Neuronal stem cell (in vitro differentiated cells): ENCODE data around the gene SV2B.

ENCODE experiments used
- DNase-seq: peaks from one replicate; pipeline ENCODE4 v3.0.0-alpha.2; 2013; ENCODE audit warnings: low spot score
- H2AFZ ChIP-seq: one replicate; pipeline ENCODE4 v1.6.1; 2013; ENCODE audit warnings: mild to moderate bottlenecking, low read length, inconsistent platforms
- H2AK5ac ChIP-seq: 2 replicates; pipeline ENCODE4 v1.6.1; 2013; ENCODE audit warnings: low read depth, mild to moderate bottlenecking, inconsistent platforms, low read length, moderate library complexity, mixed read lengths
- H2BK120ac ChIP-seq: 2 replicates; pipeline ENCODE4 v1.6.1; 2013; ENCODE audit warnings: low read depth, mild to moderate bottlenecking, inconsistent platforms, low read length, moderate library complexity, mixed read lengths
- H2BK12ac ChIP-seq: one replicate; pipeline ENCODE4 v1.6.1; 2013; ENCODE audit warnings: low read length, inconsistent platforms
- H2BK15ac ChIP-seq: 2 replicates; pipeline ENCODE4 v1.6.1; 2013; ENCODE audit warnings: mild to moderate bottlenecking, low read length, inconsistent platforms, mixed read lengths
- H2BK5ac ChIP-seq: one replicate; pipeline ENCODE4 v1.6.1; 2013; ENCODE audit warnings: inconsistent platforms, mild to moderate bottlenecking, low read length, moderate library complexity
- H3K14ac ChIP-seq: one replicate; pipeline ENCODE4 v1.6.1; 2013; ENCODE audit warnings: low read length, inconsistent platforms
- H3K18ac ChIP-seq: 2 replicates; pipeline ENCODE4 v1.6.1; 2013; ENCODE audit warnings: low read length, inconsistent platforms
- H3K23ac ChIP-seq: 2 replicates; pipeline ENCODE4 v1.6.1; 2013; ENCODE audit warnings: low read depth, mild to moderate bottlenecking, mixed read lengths, low read length, inconsistent platforms; ENCODE audit not compliant: poor library complexity
- H3K27ac ChIP-seq: replicated peaks from 3 replicates; pipeline ENCODE4 v1.5.1; 2013; ENCODE audit warnings: low read length, inconsistent platforms
- H3K27me3 ChIP-seq, 3 experiments: 2 replicates each; pipeline ENCODE4 v1.6.1; 2013; ENCODE audit warnings: low read length in 3 of 3, mild to moderate bottlenecking in 2 of 3, inconsistent platforms in 1 of 3, low read depth in 1 of 3, mixed read lengths in 1 of 3, moderate library complexity in 1 of 3; ENCODE audit not compliant: control insufficient read depth in 3 of 3, insufficient read depth in 3 of 3
- H3K36me3 ChIP-seq, 2 donors: replicated peaks in 1 of 2; 2 replicates each; pipeline ENCODE4 v1.6.1; 2013; ENCODE audit warnings: low read length in 2 of 2; ENCODE audit not compliant: control insufficient read depth in 2 of 2, insufficient read depth in 2 of 2
- H3K4ac ChIP-seq: 2 replicates; pipeline ENCODE4 v1.6.1; 2013; ENCODE audit warnings: inconsistent platforms, mild to moderate bottlenecking, low read length, moderate library complexity
- H3K4me1 ChIP-seq, 2 donors: 1 replicate in 1 of 2; 2 replicates in 1 of 2; pipeline ENCODE4 v1.6.1; 2013; ENCODE audit warnings: low read length in 2 of 2, low read depth in 1 of 2; ENCODE audit not compliant: control insufficient read depth in 2 of 2, insufficient read depth in 1 of 2
- H3K4me2 ChIP-seq: one replicate; pipeline ENCODE4 v1.6.1; 2013; ENCODE audit warnings: mild to moderate bottlenecking, low read length, inconsistent platforms; ENCODE audit not compliant: insufficient read depth, poor library complexity, severe bottlenecking
- H3K4me3 ChIP-seq, 2 donors: 2 replicates each; pipeline ENCODE4 v1.5.1; 2013; ENCODE audit warnings: low read length in 2 of 2, mild to moderate bottlenecking in 2 of 2, inconsistent platforms in 1 of 2, moderate library complexity in 1 of 2
- H3K79me1 ChIP-seq: one replicate; pipeline ENCODE4 v1.6.1; 2013; ENCODE audit warnings: low read depth, mild to moderate bottlenecking, inconsistent platforms, low read length, moderate library complexity
- H3K9ac ChIP-seq: one replicate; pipeline ENCODE4 v1.6.1; 2013; ENCODE audit warnings: mild to moderate bottlenecking, low read depth, low read length, inconsistent platforms; ENCODE audit not compliant: poor library complexity
- H3K9me3 ChIP-seq, 2 donors: replicated peaks in 1 of 2; 2 replicates each; pipeline versions ENCODE3 to v1.6.1; 2013; ENCODE audit warnings: low read length in 2 of 2, mild to moderate bottlenecking in 2 of 2, inconsistent platforms in 1 of 2, low read depth in 1 of 2, mixed read lengths in 1 of 2, moderate library complexity in 1 of 2; ENCODE audit not compliant: control insufficient read depth in 2 of 2, insufficient read depth in 1 of 2
- H4K8ac ChIP-seq: one replicate; pipeline ENCODE4 v1.6.1; 2013; ENCODE audit warnings: low read depth, mild to moderate bottlenecking, inconsistent platforms, low read length, moderate library complexity
- H4K91ac ChIP-seq: one replicate; pipeline ENCODE4 v1.6.1; 2013; ENCODE audit warnings: low read length, low read depth, mild to moderate bottlenecking, inconsistent platforms; ENCODE audit not compliant: poor library complexity
- WGBS, 2 donors: extraction: QIAGEN DNeasy Blood & Tissue Kit; methylation state at CpG; one replicate each; pipeline ENCODE4 v1.1.7; 2013; ENCODE audit warnings: missing lambda C conversion rate in 2 of 2, mixed read lengths in 1 of 2; ENCODE audit not compliant: insufficient read length in 2 of 2, insufficient replicate concordance in 1 of 2; ENCODE audit errors: extremely low coverage in 2 of 2; 5-methylcytosine and 5-hydroxymethylcytosine counted together

Gene SV2B

DNA sequence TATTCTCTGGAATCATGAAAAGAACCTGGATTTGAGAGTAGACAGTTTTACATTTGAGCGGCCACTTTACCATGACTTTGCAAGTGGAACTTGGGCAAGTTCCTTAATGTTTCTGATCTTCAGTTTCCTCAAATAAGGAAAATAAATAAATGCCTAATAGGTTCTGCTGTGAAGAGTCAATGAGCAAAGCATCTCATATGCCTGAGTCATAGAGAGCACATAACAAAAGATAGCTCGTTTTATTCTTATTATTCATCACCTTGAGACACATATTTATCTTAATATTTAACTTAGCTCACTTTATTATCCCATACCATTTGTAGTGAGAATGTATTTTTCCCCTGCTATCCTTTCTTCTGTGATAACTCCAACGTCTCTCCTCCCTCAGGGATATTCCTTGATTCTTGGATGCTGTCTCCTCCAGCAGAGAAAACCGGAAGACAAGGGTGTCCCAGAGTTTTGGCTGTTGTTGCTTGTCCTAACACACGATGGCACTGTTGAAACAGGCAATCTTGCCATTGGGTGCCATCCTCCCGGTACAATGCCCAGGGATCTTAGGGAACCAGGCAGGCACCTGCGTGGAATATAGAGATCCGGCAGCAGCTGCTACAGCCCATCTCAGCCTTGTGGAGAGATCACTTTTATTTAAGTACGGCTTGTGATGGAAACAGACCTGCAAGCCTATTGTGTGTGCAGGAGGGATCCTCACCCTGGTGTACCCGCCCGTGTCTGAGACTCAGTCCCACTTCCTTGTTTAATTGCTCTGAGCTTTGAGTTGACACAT, 44.3 kb upstream of the SV2B start:
- H3K4ac ChIP-seq, result no peak overlapping the region
- no peak overlapping the region for H3K4me3 ChIP-seq
- no peak overlapping the region for H2BK5ac ChIP-seq
- H2AFZ ChIP-seq, result no peak overlapping the region
- H3K79me1 ChIP-seq, result no peaks in the 10 kb centered on the region
- H2BK120ac ChIP-seq, result no peak overlapping the region
- no peak overlapping the region for H3K18ac ChIP-seq
- no peak overlapping the region for H3K27ac ChIP-seq
- H3K9ac ChIP-seq, result no peak overlapping the region
- no peaks in the 10 kb centered on the region for H3K36me3 ChIP-seq
- no peak overlapping the region for H2AK5ac ChIP-seq
- H4K8ac ChIP-seq, result no peak overlapping the region
- H4K91ac ChIP-seq, result no peak overlapping the region
- H3K14ac ChIP-seq, result no peak overlapping the region
- no peaks in the 10 kb centered on the region for H3K9me3 ChIP-seq
- no peak overlapping the region for H2BK15ac ChIP-seq
- DNase-seq, result peak; percentile 67
- no CpG with 5 or more reads among the region's 11 CpGs for WGBS, 2 donors
- no peak overlapping the region for H2BK12ac ChIP-seq
- no peak overlapping the region for H3K4me2 ChIP-seq
- H3K27me3 ChIP-seq, result peaks cover 0 to 8% (median 0%) of the 10 kb centered on the region in 3 experiments
- no peaks in the 10 kb centered on the region for H3K4me1 ChIP-seq
- no peak overlapping the region for H3K23ac ChIP-seq

DNA sequence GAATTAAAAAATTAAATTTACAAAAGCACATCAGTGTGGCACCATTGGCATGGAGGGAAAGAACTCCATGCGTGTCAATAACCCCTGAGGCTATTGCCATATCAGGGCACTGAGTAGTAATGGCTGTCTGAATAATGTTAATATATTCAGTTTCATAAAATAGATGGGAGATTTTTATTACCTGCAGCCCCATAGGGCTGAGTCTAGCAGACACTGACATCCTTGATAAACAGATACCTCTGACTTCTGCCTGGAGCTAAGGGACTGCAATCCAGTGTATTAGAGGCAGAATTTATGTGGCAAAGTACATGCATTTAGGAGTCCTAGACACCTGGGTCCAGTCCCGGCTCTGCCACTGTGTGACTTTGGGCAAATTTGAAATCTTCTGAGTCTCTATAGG, 38.8 kb upstream of the SV2B start:
- H3K4me1 ChIP-seq, result peaks cover 0 to 3% of the 10 kb centered on the region in 2 donors
- H2BK12ac ChIP-seq, result no peak overlapping the region
- no peak overlapping the region for H3K18ac ChIP-seq
- no peak overlapping the region for H2AK5ac ChIP-seq
- H2AFZ ChIP-seq, result no peak overlapping the region
- H3K27me3 ChIP-seq, result no peaks in the 10 kb centered on the region
- no CpG with 5 or more reads among the region's 2 CpGs for WGBS, 2 donors
- H3K9me3 ChIP-seq, result peaks cover 0 to 5% of the 10 kb centered on the region in 2 donors
- DNase-seq, result no peak
- no peak overlapping the region for H3K4ac ChIP-seq
- H2BK5ac ChIP-seq, result no peak overlapping the region
- H3K9ac ChIP-seq, result no peak overlapping the region
- no peak overlapping the region for H3K27ac ChIP-seq
- no peak overlapping the region for H2BK120ac ChIP-seq
- H3K4me2 ChIP-seq, result no peak overlapping the region
- no peak overlapping the region for H3K4me3 ChIP-seq
- no peak overlapping the region for H2BK15ac ChIP-seq
- H3K23ac ChIP-seq, result no peak overlapping the region
- H3K36me3 ChIP-seq, result no peaks in the 10 kb centered on the region
- H4K91ac ChIP-seq, result no peak overlapping the region
- H3K79me1 ChIP-seq, result no peaks in the 10 kb centered on the region
- no peak overlapping the region for H4K8ac ChIP-seq
- no peak overlapping the region for H3K14ac ChIP-seq

DNA sequence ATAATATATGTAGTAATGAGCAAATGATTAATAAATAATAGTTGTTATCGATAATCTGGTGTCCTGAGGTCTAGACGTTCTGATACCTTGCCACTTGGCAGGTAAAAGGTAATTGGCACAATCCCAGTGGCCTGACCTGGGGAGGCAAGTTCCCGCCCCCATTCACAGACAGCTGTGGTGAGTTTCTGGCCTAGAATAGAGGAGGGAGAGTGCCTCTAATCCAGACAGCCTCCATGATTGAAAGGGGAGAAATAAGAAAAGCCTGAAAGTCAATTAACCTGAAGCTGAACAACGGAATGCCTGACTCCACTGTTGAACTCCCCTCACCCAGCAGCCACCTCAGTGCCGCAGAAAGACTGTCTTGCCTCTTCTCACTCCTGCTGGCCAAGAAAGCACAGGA, 38.1 kb upstream of the SV2B start:
- Histone ChIP-seq H2BK120ac (no peak overlapping the region), H3K9me3 (peaks cover 0 to 5% of the 10 kb centered on the region in 2 donors)

DNA sequence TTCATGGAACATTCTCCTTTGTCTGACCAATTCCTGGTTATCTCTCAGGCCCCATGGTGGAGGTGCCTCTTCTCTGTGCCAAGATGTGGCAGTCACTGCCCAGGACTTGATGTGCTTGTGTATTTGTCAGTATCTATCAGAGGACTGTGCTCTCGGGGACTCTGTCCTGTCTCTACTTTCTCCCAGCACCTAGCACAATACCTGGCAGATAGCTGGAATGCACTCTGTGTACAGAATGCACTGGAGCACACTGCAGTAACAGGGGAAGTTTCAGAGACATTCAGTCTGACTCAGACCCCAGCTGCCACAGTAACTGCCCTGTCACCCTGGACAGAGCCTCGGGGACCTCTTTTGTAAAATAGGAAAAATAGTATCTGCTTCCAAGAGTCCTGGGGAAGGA, 34.6 kb upstream of the SV2B start:
- H3K36me3 ChIP-seq, result no peaks in the 10 kb centered on the region
- no peak overlapping the region for H2BK12ac ChIP-seq
- H2BK120ac ChIP-seq, result no peak overlapping the region
- H3K27me3 ChIP-seq, result peaks cover 0 to 5% (median 0%) of the 10 kb centered on the region in 3 experiments
- H2BK15ac ChIP-seq, result no peak overlapping the region
- no peak overlapping the region for H2AFZ ChIP-seq
- no peak for DNase-seq
- no CpG with 5 or more reads among the region's 2 CpGs for WGBS, 2 donors
- H4K8ac ChIP-seq, result no peak overlapping the region
- H3K18ac ChIP-seq, result no peak overlapping the region
- no peak overlapping the region for H3K9ac ChIP-seq
- no peak overlapping the region for H3K23ac ChIP-seq
- H3K14ac ChIP-seq, result no peak overlapping the region
- no peak overlapping the region for H2BK5ac ChIP-seq
- H3K4ac ChIP-seq, result no peak overlapping the region
- no peaks in the 10 kb centered on the region for H3K79me1 ChIP-seq
- no peak overlapping the region for H3K4me3 ChIP-seq
- no peak overlapping the region for H2AK5ac ChIP-seq
- peaks cover 0 to 5% of the 10 kb centered on the region in 2 donors for H3K9me3 ChIP-seq
- no peak overlapping the region for H3K4me2 ChIP-seq
- peaks cover 0 to 5% of the 10 kb centered on the region in 2 donors for H3K4me1 ChIP-seq
- H4K91ac ChIP-seq, result no peak overlapping the region
- H3K27ac ChIP-seq, result no peak overlapping the region

More for the DNA sequence above, 38.1 kb upstream of the SV2B start:
- Histone ChIP-seq H2BK15ac (no peak overlapping the region), H3K9ac (no peak overlapping the region), H3K4me3 (no peak overlapping the region), H2BK5ac (no peak overlapping the region), H4K8ac (no peak overlapping the region), H4K91ac (no peak overlapping the region), H3K4ac (no peak overlapping the region), H3K23ac (no peak overlapping the region), H2AFZ (no peak overlapping the region), H3K36me3 (no peaks in the 10 kb centered on the region), H3K27ac (peak overlapping the region; percentile 51), H3K14ac (no peak overlapping the region), H3K18ac (no peak overlapping the region), H3K79me1 (no peaks in the 10 kb centered on the region), H2AK5ac (no peak overlapping the region), H3K27me3 (peaks cover 0 to 4% (median 0%) of the 10 kb centered on the region in 3 experiments), H3K4me1 (peaks cover 0 to 3% of the 10 kb centered on the region in 2 donors), H2BK12ac (no peak overlapping the region), H3K4me2 (no peak overlapping the region)
- DNase-seq, result no peak
- WGBS, 2 donors, result no CpG with 5 or more reads among the region's 5 CpGs
